GM18870 (cell line): ENCODE measurements around the gene KIAA1671.

ENCODE experiments used
- ATAC-seq: cut with Tn5 transposase; IDR thresholded peaks from one replicate; pipeline ENCODE4 v1.9.1; 2021; ENCODE audit warnings: moderate library complexity; ENCODE audit not compliant: unreplicated experiment

KIAA1671 gene

DNA sequence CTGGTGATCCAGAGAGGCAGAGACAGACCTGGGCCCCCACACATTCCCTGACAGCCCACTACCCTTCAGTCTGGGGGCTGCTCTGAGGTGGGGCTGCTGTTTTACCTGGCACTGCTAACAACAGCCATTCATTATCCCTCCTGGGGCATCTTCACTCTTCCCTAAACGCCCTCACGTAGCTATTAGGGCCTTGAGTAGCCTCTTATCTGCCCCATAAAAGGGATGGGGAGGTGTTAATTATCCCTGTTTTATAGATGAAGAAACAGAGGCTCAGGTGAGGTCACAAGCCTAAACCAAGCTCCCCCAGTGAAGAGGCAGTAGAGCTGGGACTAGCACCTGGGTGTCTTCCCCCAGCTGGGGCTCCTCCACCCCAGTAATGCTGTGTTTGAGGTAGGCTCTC, 79.5 kb downstream of the KIAA1671 start:
- ATAC-seq = no peak

- no peak for ATAC-seq
Observed at GRCh38 chr22:25035715-25036114, 83.2 kb downstream of the KIAA1671 start.

DNA sequence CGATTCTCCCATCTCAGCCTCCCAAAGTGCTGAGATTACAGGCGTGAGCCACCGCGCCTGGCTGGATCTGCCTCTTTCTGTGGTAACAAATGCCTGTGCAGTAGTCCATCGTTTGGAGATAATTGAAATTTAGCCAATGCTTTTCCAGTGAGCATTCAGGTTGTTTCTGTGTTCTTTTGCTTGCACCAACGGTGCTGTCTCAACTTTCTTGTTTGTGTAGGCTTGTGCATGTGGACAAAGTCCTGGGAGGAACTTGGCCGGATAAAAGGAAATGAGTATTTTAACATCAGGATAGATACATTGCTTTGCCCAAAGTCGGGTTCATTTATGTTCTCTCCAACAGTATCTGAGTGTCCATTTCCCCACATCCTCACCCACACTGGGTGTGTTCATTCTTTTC, 85.7 kb downstream of the KIAA1671 start:
- no peak for ATAC-seq

GRCh38 chr22:25038771-25039170, 86.3 kb downstream of the KIAA1671 start:
- ATAC-seq = no peak

DNA sequence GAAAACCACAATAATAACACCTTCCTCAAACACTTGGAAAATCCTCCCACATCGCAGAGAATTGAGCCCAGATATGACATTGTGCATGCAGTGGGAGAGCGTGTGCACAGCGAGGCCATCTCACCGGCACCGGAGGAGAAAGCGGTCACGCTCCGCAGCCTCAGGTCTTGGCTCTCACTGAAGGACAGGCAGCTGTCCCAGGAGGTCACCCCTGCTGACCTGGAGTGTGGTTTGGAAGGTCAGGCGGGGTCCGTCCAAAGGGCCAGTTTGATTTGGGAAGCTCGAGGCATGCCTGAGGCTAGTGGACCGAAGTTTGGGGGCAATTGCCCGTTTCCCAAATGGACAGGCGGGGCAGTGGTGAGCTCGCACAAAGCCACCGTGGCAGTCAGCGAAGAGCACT, 86.7 kb downstream of the KIAA1671 start:
- ATAC-seq = no peak

GRCh38 chr22:25039754-25040153, 87.2 kb downstream of the KIAA1671 start:
- no peak for ATAC-seq

DNA sequence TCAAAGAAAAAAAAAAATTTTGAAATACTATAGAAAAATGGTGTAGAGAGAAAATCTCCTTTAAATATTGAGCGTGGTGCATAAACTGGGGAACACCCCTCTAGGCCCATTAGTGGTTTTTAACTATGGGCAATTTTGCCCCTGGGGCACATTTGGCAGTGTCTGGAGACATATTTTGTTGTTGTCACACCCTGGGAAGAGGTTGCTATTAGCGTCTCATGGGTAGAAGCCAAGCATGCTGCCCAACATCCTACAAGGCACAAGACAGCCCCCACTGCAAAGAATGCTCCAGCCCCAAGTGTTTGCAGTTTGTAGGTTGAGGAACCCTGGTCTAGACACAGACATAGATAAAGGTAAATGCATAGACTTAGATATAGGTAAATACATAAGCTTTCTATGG, 92.6 kb downstream of the KIAA1671 start:
- ATAC-seq = no peak

GRCh38 chr22:25048071-25048470, 95.6 kb downstream of the KIAA1671 start:
- no peak for ATAC-seq

GRCh38 chr22:25048659-25049647, 96.4 kb downstream of the KIAA1671 start:
- no peak for ATAC-seq

GRCh38 chr22:25049770-25050169, 97.3 kb downstream of the KIAA1671 start:
- ATAC-seq = no peak

DNA sequence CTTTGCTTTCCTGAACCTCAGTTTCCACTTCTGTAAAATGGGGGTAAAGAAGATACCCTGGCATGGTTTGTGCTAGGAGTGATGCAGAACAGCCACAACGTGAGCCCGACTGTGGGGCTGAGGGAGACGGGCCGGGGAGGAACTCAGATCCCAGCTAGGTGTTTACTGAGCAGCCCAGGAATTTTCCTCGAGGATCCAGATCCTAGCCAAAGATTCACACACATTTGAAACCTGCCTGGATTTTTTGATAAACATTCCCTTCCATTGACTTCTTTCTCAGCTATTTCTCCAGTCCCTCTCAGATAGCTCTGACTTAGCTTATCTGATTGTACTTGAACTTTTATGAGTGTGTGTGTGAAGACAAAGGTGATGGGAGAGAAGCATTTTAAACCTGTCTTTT, 98.0 kb downstream of the KIAA1671 start:
- ATAC-seq = no peak

DNA sequence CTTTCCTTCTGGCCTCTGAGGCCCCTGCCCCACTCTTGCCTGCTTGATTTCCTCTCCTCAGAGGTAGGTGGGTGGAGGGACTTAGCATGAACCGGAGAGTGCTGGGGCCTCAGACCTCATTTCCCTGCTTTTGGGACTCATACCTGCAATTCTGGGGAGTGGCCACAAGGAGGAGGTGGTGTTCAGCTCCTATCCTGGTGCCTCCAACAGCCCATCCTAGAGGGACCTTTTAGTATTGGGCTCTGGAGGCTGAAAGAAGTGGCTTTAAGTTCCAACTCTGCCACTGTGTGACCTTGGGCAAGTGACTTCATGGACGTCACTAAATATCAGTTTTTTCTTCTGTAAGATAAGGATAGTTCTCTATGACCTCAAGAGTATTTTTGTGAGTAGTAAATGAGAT, 98.6 kb downstream of the KIAA1671 start:
- ATAC-seq = no peak

GRCh38 chr22:25051983-25052710, 99.6 kb downstream of the KIAA1671 start:
- ATAC-seq = no peak

- no peak for ATAC-seq
Observed at GRCh38 chr22:25053153-25053805, 100.8 kb downstream of the KIAA1671 start.

GRCh38 chr22:25054943-25055511, 102.5 kb downstream of the KIAA1671 start:
- ATAC-seq = no peak

- ATAC-seq = no peak
Observed at GRCh38 chr22:25057013-25057881, 104.7 kb downstream of the KIAA1671 start.

DNA sequence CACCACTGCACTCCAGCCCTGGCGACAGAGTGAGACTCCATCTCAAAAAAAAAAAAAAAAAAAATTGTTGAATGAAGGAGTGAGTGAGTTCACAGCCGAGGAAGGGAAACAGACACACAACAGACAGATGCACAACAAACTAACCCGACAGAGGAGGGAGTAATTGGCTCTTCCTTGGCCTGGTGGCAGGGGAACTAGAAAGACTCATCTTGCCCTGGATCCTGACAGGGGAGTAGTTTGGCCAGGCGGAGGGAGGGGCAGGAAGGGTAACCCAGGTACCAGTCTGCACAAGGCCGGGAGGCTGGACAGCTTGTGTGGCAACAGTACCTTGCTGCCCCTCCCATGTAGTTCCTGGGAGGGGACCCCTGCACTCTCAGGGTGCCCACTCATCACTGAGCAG, 106.9 kb downstream of the KIAA1671 start:
- no peak for ATAC-seq

DNA sequence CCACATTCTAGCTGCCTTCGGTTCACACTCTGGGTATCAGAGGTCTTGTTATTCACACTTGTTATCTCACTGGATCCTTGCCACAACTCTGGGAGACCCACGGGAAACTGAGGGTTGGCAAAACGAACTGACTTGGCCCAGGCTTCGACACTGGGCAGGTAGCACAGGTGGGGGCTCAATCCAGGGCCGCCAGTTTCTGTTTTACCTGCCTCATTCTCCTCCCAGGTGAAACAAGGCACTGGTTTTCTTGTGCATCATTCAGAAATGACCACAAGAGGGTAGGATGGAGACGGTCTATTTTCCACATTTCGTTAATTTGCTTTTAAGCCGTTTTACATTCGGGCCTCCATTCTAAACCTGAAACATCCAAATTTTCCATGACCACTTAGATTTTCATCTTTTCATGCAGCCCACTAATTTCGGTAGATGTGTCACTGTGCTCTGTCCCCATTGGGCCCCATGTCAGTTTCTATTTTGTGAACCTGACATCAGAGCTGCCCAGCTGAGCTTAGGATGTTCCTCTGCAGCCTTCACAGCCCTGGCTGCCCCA, 108.1 kb downstream of the KIAA1671 start:
- no peak for ATAC-seq

DNA sequence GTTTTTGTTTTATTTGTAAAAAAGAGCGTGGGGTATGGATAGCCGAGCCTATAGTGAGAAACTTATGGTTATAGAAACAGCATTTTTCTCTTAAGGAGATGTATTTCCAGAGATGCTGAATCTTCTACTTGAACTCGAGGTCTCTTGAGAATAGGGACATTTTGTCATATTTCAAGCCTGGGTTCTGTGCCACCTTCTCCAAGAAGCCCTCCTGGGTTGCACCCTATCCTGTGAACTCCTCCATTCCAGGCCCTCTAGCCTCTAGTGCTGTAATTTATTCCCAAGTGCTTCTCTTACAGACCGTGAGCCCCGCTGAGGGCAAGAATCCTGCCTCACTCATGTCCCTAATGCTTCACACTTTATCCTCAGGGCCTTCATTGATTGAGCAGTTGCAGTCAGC, 108.6 kb downstream of the KIAA1671 start:
- ATAC-seq = no peak
